ENCODE results near the gene INPP5A.
"Not testable (repeated sequence)": the region's sequence is repeated elsewhere in the genome, so short reads cannot be mapped to it uniquely, and the experiment has no call there.

The INPP5A gene

GRCh38 chr10:132825783-132826523 lies 288.4 kb downstream of the INPP5A start:
- not testable (repeated sequence) for H3K4me1 ChIP-seq (ENCODE audit: control insufficient read depth, insufficient read depth, low read length); H3K9me3 ChIP-seq (ENCODE audit: control insufficient read depth, insufficient read depth, low read length); H3K27me3 ChIP-seq (ENCODE audit: control insufficient read depth, insufficient read depth, low read length); H3K36me3 ChIP-seq (ENCODE audit: control insufficient read depth, insufficient read depth, low read length); H3K4me3 ChIP-seq (ENCODE audit: low read depth, low read length); H3K9ac ChIP-seq (ENCODE audit: low read depth, low read length)

GRCh38 chr10:132826524-132827422 lies 289.2 kb downstream of the INPP5A start:
- no peaks in the 10 kb centered on the region for H3K4me1 ChIP-seq (ENCODE audit: control insufficient read depth, insufficient read depth, low read length)
- no peak overlapping the region for H3K9ac ChIP-seq (ENCODE audit: low read depth, low read length)
- no peaks in the 10 kb centered on the region for H3K27me3 ChIP-seq (ENCODE audit: control insufficient read depth, insufficient read depth, low read length)
- H3K4me3 ChIP-seq (ENCODE audit: low read depth, low read length), result no peak overlapping the region
- no peaks in the 10 kb centered on the region for H3K36me3 ChIP-seq (ENCODE audit: control insufficient read depth, insufficient read depth, low read length)
- peaks cover 4% of the 10 kb centered on the region for H3K9me3 ChIP-seq (ENCODE audit: control insufficient read depth, insufficient read depth, low read length)

GRCh38 chr10:132827423-132827789 lies 289.8 kb downstream of the INPP5A start:
- Histone ChIP-seq H3K4me1 (ENCODE audit: control insufficient read depth, insufficient read depth, low read length) (no peaks in the 10 kb centered on the region), H3K27me3 (ENCODE audit: control insufficient read depth, insufficient read depth, low read length) (no peaks in the 10 kb centered on the region), H3K36me3 (ENCODE audit: control insufficient read depth, insufficient read depth, low read length) (no peaks in the 10 kb centered on the region), H3K4me3 (ENCODE audit: low read depth, low read length) (no peak overlapping the region), H3K9ac (ENCODE audit: low read depth, low read length) (no peak overlapping the region), H3K9me3 (ENCODE audit: control insufficient read depth, insufficient read depth, low read length) (peaks cover 4% of the 10 kb centered on the region)

- Histone ChIP-seq H3K4me1 (ENCODE audit: control insufficient read depth, insufficient read depth, low read length) (no peaks in the 10 kb centered on the region), H3K36me3 (ENCODE audit: control insufficient read depth, insufficient read depth, low read length) (no peaks in the 10 kb centered on the region), H3K4me3 (ENCODE audit: low read depth, low read length) (no peak overlapping the region), H3K9me3 (ENCODE audit: control insufficient read depth, insufficient read depth, low read length) (peaks cover under 1% of the 10 kb centered on the region), H3K27me3 (ENCODE audit: control insufficient read depth, insufficient read depth, low read length) (no peaks in the 10 kb centered on the region), H3K9ac (ENCODE audit: low read depth, low read length) (no peak overlapping the region)
These were observed 290.4 kb downstream of the INPP5A start for GRCh38 chr10:132827861-132828539.

- Histone ChIP-seq H3K27me3 (ENCODE audit: control insufficient read depth, insufficient read depth, low read length) (no peaks in the 10 kb centered on the region), H3K9ac (ENCODE audit: low read depth, low read length) (no peak overlapping the region), H3K36me3 (ENCODE audit: control insufficient read depth, insufficient read depth, low read length) (no peaks in the 10 kb centered on the region), H3K4me1 (ENCODE audit: control insufficient read depth, insufficient read depth, low read length) (no peaks in the 10 kb centered on the region), H3K9me3 (ENCODE audit: control insufficient read depth, insufficient read depth, low read length) (no peaks in the 10 kb centered on the region), H3K4me3 (ENCODE audit: low read depth, low read length) (no peak overlapping the region)
These were observed 291.1 kb downstream of the INPP5A start for GRCh38 chr10:132828681-132829080.

- no peaks in the 10 kb centered on the region for H3K36me3 ChIP-seq (ENCODE audit: control insufficient read depth, insufficient read depth, low read length)
- no peak overlapping the region for H3K4me3 ChIP-seq (ENCODE audit: low read depth, low read length)
- H3K9me3 ChIP-seq (ENCODE audit: control insufficient read depth, insufficient read depth, low read length), result no peaks in the 10 kb centered on the region
- H3K9ac ChIP-seq (ENCODE audit: low read depth, low read length), result no peak overlapping the region
- H3K27me3 ChIP-seq (ENCODE audit: control insufficient read depth, insufficient read depth, low read length), result no peaks in the 10 kb centered on the region
- H3K4me1 ChIP-seq (ENCODE audit: control insufficient read depth, insufficient read depth, low read length), result no peaks in the 10 kb centered on the region
These were observed 291.8 kb downstream of the INPP5A start for GRCh38 chr10:132829403-132829802.

- no peaks in the 10 kb centered on the region for H3K9me3 ChIP-seq (ENCODE audit: control insufficient read depth, insufficient read depth, low read length)
These were observed 294.8 kb downstream of the INPP5A start for GRCh38 chr10:132832186-132832969.

More at GRCh38 chr10:132832186-132832969, 294.8 kb downstream of the INPP5A start:
- Histone ChIP-seq H3K27me3 (ENCODE audit: control insufficient read depth, insufficient read depth, low read length) (no peaks in the 10 kb centered on the region), H3K4me1 (ENCODE audit: control insufficient read depth, insufficient read depth, low read length) (no peaks in the 10 kb centered on the region), H3K36me3 (ENCODE audit: control insufficient read depth, insufficient read depth, low read length) (no peaks in the 10 kb centered on the region), H3K9ac (ENCODE audit: low read depth, low read length) (no peak overlapping the region), H3K4me3 (ENCODE audit: low read depth, low read length) (no peak overlapping the region)

Measured in iPS-15b (cell line).